Stimulated activated naive CD4-positive, alpha-beta T cell treated with Interleukin-2 at 50 U/mL for 16 hours (primary cell): Measurements from ENCODE around the gene ETF1.
A peak's percentile ranks its signal among the peaks of the same experiment; 100 is the strongest.
"Not testable (repeated sequence)": the region's sequence is repeated elsewhere in the genome, so short reads cannot be mapped to it uniquely, and the experiment has no call there.

Experiments used
- DNase-seq: peaks from one replicate; lab custom pipeline; 2025; lab: John Stamatoyannopoulos, UW

Gene ETF1

GRCh38 chr5:138528744-138529469, 14.1 kb downstream of the ETF1 start:
- DNase-seq: no peak

DNA sequence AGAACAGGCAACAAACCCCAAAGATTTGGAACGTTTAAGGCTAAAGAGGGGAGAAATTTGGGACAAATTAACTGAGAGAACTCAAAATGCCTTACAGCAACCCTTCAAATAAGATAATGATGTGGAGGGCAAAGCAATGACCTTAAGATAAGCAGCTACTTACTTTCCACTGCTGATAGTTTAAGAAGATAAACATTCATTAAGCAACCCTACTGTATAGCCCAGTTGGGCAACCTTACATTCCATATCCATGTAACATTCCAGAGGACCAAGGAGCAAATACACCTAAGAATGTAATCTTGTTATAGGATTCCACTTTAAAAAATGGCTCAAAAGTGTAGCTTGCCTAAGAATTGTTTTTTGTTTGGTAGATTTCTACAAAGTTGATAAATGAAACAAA, 14.8 kb downstream of the ETF1 start:
- no peak for DNase-seq

- DNase-seq: no peak
Observed at GRCh38 chr5:138527170-138527569, 15.9 kb downstream of the ETF1 start.

DNA sequence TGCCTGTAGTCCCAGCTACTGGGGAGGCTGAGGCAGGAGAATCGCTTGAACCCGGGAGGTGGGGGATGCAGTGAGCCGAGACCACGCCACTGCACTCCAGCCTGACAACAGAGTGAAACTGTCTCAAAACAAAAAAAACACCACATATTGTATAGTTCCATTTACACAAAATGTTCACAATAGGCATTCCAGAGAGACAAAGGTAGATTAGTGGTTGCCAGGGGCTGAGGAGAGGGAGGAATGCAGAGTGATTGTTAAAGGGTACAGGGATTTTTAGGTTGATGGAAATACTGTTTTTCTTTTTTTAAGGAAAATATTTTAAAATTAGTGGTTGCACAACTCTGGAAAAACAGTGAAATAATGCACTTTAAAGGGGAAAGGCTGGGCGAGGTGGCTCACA, 19.6 kb downstream of the ETF1 start:
- DNase-seq: no peak

DNA sequence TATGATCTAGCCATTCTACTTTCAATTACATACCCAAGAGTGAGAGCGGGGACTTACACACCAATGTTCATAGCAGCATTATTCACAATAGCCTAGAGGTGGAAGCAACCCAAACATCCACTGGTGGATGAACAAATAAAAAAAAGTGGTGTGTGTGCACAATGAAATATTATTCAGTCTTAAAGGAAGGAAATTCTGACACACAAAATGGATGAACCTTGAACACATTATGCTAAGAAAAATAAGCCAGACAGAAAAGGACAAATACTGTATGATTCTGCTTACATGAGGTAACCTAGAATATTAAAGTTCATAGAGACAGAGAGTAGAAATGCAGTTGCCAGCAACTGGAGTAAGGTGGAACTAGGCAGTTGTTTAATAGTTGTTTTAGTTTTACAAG, 22.1 kb downstream of the ETF1 start:
- DNase-seq: no peak

- DNase-seq: no peak
Observed at GRCh38 chr5:138517437-138517836, 25.6 kb downstream of the ETF1 start.

DNA sequence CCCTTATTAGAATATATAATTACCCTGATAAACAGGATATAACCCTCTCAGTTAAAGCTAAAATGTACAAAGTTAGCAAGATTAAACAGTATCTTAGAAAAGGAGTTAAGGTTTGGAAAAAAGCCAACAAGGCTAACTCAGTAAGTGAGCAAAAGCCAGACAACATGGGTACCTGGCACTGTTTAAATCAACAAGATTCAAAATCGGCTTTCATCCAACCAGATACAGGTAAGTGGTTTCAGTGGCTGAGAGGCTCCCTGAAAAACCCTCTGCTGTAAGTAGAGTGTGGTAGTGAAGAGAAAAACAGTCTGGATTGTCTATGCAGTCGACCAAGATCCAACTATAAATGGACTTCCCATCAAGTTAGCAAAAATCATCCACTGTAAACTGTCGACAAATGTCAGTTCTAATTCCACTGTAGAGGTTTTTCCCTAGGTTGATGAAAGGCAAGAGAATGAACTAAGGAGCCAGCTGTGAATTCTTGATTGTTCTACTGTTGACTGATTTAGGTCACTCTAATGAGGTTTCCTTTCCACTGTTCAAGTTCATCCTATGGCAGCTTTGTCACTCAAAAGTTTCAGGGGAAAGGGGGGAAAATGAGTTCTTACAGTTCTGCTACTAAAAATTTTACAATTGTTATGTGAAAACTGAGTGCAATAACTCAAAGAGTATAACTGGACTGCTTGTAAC, 27.3 kb downstream of the ETF1 start:
- no peak for DNase-seq

DNA sequence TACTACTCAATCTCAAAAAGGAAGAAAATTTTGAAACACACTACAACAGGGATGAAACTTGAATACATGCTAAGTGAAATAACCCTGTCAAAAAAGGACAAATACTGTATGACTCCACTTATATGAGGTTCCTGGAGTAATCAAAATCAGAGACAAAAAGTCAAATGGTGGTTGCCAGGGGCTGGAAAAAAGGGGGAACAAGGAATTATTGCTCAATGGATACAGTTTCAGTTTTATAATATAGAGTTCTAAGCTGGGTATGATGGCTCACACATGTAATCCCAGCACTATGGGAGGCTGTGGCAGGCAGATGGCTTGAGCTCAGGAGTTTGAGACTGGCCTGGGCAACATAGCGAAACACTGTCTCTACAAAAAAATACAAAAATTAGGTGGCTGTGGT, 29.0 kb downstream of the ETF1 start:
- no peak for DNase-seq

GRCh38 chr5:138508958-138509357, 34.1 kb downstream of the ETF1 start:
- no peak for DNase-seq

DNA sequence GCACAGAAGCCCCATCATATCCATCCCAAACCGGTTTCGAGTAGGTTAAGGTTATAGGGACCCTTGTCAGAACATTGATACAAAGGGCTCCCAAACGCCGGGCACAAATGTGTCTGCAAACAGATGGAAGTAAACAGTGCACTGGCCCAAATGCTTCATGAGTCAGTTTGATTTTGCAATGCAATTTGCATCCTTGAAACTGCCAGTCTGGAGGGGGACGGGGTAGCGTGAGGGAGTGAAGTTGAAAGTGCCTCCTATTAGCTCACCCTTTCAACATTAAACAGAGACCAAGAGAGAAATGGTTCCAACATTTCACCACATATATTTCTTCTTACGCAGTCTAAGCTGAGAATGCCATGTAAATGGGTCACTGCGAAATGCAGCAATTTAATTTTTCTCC, 35.6 kb downstream of the ETF1 start:
- DNase-seq: not testable (repeated sequence)

DNA sequence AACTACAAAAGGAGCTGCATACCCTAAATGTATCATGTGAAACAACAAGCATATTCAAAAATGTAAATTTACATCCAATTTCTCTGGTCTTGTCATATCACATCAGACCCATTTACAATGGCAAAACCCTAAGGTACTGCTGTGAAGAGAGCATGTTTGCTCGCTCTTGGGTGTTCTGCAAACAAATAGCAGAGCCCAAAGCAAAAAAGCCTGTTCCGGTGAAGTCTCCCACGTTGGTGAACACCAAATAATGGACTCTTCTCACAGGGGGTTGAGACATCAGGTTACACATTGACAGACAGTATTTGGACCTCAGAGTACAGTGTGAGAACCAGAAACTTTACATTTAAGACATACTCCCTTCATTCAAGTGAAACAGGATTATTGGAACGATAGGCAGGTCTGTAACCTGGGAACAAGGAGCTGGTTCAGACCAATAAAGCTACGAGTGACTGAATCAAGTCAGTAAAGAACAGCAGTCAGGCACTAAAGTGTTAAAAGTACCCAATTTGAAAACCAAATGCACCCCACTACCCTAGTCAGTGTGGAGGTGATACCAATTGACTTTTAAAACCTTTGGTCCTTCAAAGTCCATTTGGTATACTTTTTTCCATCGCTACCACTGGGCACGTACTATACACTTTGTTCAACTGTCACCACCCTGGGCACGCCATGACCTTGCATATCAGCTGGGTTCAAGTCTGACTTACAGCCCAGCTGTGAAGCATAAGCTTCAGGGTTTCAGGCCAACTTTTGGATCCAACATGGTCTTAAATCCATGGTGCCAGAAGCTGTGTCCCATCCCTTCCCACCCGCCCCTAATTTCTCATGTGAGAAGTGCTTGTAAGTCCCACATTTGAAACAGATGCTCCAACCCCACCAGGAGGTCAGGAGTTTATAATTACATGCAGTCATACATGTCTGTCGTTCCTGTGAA, 36.4 kb downstream of the ETF1 start:
- no peak for DNase-seq

- no peak for DNase-seq
Observed at GRCh38 chr5:138504799-138505198, 38.2 kb downstream of the ETF1 start.

DNA sequence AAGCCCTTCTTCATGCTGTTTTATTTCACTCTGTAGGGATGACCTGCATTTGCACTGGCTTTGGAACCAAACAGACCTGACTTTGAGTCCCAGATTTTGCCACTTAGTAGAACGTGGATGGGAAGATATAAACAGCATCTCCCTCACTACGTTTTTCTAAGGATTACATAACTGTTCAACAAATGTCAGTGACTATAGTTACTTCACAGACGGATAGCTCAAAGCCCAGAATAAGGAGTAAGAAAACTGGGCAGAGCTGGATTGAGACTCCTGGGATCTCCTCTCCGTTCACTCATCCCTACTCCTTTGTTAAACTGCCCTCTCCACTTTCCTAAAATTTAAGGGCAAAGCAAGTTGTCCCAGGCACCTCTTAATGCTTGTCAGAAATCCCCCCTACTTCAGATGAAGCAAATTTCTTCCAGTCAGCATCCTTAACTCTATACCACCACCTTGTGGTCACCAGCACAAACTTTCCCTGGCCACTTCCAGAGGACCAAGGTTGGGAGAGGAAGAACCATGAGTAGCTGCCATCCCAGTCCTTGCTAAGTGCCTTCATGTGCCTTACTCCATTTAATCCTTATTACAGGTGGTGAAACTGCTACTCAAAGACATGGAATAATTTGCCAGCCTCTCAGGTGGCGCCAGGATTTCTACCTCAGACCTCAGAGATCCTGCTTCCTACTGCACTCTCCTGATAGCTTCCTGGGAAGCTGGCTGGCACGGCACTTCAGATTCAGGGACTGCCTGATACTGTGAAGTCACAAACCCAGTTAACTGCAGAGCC, 39.4 kb downstream of the ETF1 start:
- DNase-seq: no peak

DNA sequence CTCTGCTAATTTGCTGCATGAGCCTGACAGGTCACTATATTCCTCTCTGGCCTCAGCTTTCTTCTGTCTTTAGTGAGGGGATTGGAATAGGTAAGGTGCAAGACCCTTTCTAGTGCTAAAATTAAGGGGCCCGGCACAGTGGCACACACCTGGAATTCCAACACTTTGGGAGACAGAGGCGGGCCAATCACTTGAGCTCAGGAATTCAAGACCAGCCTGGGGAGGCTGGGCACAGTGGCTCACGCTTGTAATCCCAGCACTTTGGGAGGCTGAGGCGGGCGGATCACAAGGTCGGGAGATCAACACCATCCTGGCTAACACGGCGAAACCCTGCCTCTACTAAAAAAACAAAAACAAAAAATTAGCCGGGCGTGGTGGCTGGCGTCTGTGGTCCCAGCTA, 40.5 kb downstream of the ETF1 start:
- DNase-seq: no peak

- DNase-seq: no peak
Observed at GRCh38 chr5:138502121-138502520, 40.9 kb downstream of the ETF1 start.

DNA sequence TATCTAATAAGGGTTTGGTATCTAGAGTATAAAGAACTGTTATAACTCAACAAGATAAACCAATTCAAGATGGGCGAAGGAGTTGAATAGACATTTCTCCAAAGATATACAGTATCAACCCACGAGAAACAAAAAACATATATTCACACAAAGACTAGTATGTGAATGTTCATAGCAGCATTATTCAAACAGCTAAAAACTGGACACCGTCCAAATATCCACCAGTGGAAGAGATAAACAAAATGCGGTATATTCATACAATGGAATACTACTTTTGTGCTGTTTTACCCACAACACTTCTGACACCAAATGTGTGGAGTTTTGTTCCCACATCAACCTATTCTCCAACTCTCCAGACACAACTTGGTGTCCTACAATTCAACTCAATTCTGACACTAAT, 44.7 kb downstream of the ETF1 start:
- no peak for DNase-seq

GRCh38 chr5:138495351-138495750, 47.7 kb downstream of the ETF1 start:
- no peak for DNase-seq

- no peak for DNase-seq
Observed at GRCh38 chr5:138492560-138493045, 50.4 kb downstream of the ETF1 start.

DNA sequence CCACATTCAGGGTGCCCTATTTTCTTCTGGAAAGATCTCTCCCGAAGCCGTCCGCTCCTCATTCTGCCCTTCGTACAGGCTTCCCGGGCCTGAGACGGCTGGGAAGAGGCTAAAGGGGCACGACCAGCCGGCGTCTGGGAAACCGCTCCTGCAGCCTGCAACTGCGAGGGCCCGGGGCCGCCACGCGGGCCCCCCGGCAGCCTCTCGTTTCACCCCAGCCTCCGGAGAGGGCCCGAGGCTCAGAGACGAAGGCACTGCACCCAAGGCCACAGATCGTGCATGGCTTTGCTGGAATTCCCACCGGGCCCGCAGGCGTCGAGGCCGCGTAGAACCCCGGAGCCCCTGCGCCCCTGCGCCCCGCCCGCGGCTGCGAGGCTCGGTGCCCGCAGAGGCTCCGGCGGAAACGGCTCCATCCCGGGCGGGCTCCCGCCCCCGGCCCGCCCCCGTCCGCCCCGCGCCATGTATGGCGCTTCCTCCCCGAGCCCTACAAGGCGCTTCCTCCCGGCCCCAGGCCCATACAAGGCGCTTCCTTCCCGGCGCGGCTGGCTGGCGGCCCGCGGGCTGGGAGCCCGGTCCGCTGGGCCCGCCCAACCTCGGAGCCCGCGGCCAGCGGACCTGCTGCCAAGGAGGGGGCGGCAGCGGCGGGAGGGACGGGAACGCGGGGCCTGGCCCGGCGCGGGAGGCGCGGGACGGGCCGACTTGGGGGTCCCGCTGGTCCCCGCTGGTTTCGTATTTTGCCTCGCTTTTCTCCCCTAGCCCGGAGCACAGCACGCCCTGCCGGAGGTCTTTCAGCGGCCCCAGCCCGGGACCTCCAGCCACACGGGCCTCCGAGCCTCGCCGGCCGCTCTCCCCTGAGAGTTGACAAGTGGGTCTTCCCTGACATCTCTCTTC, 51.1 kb downstream of the ETF1 start:
- DNase-seq: peak; percentile 82

DNA sequence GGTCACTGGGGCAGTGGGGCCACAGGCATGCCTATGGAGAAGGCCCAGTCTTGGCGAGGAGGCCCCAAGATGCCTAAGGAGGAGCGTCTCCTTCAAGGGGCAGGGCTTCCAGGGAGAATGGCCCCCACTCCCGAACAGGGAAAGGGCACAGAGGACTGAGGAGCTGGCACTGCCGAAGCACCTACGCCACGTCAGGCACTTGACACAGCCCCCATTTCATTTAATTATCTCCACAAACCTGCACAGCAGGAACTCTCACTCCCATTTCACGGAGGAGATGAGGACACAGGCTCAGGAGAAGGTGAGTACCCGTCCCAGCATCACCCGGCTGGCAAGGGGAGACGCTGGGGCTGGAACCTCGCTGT, 51.8 kb downstream of the ETF1 start:
- no peak for DNase-seq
